HG02840 (cell line): ENCODE results near the gene CLEC18A.
"Not testable (repeated sequence)": the region's sequence is repeated elsewhere in the genome, so short reads cannot be mapped to it uniquely, and the experiment has no call there.

ENCODE experiments used
- ATAC-seq: cut with Tn5 transposase; IDR thresholded peaks from one replicate; pipeline ENCODE4 v1.9.1; 2021; ENCODE audit warnings: mild to moderate bottlenecking, moderate library complexity, moderate number of reproducible peaks; ENCODE audit not compliant: unreplicated experiment, low FRiP score

CLEC18A gene

DNA sequence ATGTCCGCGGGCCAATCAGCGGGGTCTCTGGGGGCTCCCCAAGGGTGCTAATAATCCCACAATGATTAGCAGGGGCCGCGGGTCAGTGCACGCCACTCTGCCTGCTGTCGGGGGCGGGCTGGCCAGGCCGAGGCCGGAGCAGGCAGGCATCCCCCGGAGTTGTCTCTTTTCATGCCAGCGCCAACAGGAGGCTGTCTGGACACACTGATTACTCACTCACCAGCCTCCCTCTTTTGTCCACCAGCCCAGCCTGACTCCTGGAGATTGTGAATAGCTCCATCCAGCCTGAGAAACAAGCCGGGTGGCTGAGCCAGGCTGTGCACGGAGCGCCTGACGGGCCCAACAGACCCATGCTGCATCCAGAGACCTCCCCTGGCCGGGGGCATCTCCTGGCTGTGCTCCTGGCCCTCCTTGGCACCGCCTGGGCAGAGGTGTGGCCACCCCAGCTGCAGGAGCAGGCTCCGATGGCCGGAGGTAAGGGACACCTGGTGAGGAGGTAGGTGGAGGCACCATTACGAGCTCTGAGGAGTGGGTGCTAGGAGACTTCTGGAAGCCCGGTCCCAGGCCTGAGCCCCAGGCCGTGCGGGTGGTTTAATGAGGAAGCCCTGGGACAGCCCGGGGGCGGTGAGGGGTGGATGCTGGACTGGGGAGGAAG is at the start of gene CLEC18A:
Gene CLEC18A, plus strand, starts transcription at position 318 of the 655 bp plus-strand sequence. Its CDS starts 33 bp downstream, at position 351.
- not testable (repeated sequence) for ATAC-seq

DNA sequence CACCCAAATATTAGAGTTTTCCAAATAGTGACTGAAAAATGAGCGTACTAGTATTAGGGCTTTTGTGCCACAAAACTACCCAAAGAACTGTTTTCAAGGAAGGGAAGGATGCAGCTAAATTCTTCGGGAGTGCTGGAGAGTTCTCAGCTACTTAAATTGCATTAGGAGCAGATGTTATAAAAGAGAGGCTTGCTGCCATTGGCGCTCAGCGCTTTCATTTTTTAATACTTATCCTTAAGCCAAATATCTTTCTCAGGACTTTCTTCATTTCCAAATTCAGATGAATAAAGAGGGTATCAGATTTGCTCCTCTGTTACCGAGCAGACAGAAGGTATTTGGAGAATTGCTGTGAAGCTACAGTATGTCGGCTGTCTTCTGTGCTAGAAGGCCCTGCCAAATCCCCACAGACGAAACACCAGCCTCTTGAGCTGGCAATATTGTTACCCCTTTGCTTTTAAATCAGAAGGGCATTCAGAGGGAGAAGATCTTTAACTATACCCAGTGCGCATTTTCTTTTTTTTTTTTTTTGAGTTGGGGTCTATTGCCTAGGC is 47.2 kb upstream of the CLEC18A start:
- ATAC-seq, result no peak

DNA sequence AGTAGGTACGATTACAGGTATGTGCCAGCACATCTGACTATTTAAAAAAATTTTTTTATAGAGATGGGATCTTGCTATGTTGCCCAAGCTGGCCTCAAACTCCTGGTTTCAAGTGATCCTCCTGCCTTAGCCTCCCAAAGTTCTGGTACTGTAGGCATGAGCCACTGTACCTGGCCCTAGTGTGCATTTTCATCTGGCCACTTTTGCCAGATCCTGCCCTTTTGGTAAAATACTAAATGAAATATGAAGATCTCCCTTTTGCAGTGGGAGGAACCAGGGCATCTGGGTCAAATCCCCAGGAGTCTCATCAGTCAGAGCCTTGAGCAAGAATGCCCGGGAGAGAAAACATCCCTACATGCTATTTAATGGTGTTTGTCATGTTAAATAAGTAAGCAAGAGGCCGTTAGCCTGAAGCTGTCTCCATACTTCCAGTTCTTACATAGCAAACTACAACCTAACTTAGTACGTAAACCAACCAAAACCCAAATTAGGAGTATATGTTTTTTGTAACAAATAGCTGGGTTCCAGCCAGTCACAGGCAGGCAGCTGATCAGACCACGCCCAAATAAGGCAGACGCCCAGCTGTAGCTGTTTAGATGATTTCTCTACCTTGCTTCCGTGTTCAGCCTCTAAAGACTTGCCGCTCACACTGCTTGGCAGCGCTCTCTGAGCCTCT is 46.5 kb upstream of the CLEC18A start:
- ATAC-seq, result no peak

DNA sequence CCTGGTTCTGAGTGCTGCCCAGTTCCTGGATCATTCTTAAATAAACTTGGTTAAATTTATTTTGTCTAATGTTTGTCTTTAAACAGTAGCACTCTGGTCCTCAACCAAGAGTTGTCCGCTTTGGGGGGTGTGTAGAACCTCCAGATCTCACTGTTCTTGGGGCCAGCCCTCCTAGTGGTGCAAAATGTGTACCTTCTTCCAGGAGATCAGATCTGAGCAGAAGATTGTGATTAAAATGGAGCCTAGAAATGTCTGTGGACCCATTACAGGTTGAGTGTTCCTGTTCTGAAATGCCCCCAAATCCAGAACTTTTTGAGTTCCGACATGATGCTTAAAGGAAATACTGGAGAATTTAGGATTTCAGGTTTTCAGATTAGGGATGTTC is 46.0 kb upstream of the CLEC18A start:
- ATAC-seq, result no peak

DNA sequence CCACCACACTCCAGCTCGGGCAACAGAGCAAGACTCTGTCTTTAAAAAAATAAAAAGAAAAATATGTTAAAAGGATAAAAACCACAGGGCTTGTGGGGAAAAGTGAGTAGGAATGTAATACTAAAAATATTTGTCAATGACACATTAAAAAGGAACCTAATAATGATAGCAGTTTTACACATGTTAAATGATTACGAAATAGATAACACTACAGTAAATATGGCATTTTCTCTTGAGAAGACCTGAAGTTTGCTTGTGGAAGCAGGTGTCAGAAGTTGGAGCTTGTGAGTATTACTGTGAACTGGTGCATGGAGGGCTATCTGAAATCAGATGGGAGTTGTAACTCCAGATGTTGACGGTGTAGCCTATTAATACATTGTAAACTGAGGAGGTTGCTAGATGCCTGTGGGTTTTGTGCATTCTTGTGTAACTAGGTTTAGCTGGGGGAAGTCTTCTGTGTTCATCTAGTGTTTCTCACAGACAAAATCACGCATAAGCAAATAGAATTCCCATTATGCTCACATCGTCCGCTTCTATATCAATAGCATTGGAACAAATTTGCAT is 44.2 kb upstream of the CLEC18A start:
- ATAC-seq, result no peak

DNA sequence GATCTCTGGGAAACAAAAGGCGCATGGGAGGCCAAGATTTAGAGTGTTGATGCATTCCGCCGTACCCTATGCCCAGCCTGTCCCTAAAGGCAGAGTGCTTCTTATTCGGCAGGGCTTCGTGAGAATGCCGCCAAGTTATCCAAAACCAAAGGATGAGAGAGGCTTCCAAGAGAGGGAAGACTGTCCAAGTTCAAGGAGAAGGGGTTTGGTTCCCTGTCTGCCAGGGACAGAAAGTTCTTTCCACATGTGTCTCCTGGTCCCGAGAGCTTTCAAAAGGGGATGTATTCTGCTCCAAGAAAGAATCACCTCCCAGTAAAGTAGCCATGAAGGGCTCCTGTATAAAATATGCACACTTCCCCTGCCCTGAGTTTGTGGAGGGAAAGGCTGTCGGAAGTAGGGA is 42.1 kb upstream of the CLEC18A start:
- no peak for ATAC-seq

DNA sequence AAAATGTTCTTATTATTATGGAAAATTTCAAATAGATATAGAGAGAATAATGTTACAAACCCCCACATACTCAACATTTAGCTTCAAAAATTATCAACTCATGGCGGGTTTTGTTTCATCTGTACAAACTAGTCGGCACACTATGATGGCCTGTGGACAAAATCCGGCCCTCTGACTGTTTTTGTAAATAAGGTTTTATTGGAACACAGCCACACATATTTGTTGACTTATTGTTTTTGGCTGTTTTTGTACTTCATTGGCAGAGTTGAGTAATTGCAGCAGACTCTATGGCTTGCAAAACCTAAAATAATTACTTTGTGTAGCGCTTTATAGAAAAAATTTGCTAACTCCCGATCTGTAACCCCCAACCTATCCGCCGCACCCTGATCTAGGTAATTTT is 41.4 kb upstream of the CLEC18A start:
- ATAC-seq, result no peak

DNA sequence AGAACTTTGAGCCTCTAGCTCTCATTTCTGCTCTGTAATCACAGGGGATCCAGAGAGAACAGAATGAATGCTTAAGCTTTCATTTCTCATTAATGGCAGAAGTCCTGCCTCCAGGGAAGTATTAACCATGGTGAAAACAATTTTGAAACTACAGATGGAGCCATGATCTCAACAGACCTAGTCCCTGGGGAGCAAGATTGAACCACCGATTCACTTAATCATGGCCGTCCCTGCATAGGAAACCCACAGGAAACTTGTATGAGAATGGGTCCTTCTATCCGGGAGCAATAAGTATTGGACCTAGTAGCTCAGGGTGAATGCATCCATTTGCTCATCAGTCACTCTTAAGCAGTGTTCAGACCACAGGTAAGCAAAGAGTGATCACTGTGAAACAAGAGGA is 40.2 kb upstream of the CLEC18A start:
- ATAC-seq, result no peak

DNA sequence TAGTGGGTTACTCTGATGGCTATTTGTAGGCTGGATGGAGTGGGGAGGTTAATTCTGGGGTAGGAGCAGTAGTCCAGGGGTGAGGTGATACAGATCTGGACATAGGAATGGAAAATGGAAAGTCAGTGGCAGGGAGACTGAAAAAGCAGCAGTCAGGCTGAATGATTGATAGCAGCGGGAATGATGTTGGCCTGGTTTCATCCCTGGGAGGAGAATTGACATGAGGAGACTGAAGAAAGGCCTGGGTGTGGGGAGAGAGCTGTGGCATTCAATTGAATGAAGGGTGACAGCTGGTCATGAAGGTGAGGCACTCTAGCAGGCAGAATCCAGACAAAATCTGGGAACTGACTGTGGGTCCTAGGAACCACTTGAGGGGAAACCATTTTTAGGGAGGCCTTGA is 34.7 kb upstream of the CLEC18A start:
- no peak for ATAC-seq

DNA sequence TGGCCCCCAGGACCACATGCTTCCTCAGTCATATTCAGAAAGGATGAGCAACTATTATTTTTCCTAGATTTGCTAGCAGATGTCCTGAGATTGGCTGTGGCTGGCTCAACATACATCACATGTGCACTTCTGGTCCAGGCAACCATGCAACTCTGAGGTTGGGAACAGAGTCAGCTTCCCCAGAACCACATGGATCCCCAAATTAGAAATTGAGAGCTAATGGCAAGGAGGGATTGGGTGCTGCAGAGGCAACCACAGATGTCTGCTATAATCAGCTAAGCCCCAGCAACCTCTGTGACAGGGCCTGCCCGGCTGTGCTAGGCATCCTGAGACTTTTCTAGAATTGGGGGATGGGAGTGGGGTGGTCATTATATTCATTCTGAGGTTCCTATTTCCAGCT is 33.8 kb upstream of the CLEC18A start:
- ATAC-seq, result no peak

DNA sequence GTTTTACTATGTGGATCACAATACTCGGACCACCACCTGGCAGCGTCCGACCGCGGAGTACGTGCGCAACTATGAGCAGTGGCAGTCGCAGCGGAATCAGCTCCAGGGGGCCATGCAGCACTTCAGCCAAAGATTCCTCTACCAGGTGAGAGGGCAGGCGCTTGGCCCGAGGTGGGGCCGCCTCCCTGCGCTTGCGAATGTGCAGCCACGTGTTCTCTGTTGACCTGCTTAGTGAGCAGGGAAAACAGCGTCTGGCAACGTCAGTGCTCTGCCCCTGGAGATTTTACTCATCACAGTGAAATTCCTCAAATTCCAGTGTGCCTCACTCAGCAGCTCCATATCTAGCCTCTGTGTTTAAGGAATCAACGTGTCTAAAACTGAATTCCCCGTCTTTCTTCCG is 33.4 kb upstream of the CLEC18A start:
- no peak for ATAC-seq

DNA sequence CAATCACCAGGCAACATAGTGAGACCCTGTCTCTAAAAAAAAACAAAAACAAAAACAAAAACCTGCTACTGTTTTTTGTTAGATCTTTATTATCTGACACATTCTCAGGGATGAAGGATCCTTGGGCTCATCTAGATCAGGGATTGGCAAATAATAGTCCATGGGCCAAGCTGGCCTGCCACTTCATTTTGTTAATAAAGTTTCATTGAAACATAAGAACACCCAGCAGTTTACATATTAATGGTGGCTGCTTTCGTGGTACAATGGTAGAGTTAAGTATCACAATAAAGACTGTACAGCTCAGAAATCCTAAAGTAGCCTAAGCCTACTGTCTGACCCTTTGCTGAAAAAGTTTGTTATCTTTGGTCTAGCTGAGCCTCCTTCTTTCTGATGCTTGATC is 32.9 kb upstream of the CLEC18A start:
- ATAC-seq, result no peak

DNA sequence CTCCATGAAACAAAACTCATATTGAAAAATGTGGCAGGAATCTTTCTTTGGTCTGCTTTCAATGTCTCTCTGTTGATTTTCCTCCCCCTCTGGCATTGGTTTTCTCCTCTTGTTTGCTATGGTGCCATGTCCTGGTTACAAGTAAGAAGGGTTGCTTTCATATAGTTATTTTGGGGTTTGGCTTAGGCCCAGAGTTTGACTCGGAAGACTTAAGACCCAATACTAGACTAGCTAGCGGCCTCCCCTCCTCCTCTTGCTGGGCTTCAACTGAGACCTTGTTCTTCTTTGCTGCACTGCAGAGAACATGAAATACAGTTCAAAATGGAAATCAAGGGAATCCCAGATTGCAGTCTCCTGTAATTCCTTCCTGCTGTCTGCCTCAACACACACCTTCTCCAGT is 30.0 kb upstream of the CLEC18A start:
- ATAC-seq, result no peak

DNA sequence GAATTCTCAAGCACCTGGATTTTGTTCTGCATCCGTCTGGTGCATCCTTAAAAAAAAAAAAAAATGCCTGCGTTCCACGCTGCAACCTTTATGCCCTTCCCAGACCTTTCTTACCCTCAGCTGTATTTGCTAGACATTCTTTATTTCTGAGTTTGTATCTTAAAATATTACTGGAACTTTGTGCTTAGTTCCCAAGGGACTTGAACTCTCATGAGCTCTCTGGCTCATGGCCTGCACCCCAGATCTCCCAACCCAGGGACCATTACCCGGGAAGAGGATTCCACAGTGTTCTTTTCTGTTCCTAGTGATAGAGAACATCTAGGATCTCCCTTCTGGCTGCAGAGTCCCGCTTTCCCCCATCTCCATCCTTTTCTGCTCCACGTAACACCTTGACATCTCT is 28.9 kb upstream of the CLEC18A start:
- no peak for ATAC-seq

DNA sequence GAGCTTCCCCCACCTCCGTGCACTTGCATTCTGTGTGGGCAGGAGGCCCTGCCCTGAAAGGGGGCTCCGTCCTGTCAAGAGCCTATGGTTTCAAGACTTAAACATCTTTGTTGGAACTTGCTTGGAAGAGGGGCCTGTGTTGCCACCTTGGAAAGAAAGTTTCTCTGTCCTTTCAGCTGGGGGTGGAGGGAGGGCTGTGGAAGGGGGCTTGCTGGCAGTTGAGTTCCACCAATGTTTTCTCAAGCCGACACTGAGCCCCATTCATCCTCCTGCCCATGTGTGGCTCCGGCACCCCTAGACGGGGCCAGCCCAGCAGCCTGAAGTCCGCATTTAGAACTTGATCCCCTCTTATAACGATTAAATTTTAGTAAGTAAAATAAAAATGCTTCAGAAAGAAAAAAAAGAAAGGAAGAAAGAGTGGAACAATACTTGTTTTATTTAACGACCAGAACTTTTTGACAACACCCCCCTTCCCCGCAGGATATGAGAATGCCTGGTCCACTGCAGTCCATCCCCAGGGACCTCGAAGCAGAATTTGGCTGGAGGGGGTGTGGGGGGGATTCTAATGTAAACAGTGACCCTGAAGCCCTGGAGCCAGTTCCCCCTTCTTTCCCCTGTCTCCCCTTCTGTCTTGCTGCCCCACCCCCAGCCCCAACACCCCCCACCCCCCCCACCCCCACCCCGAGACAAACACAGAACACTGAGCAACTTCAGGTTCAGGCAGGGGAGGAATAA is 26.9 kb upstream of the CLEC18A start:
- ATAC-seq, result no peak

DNA sequence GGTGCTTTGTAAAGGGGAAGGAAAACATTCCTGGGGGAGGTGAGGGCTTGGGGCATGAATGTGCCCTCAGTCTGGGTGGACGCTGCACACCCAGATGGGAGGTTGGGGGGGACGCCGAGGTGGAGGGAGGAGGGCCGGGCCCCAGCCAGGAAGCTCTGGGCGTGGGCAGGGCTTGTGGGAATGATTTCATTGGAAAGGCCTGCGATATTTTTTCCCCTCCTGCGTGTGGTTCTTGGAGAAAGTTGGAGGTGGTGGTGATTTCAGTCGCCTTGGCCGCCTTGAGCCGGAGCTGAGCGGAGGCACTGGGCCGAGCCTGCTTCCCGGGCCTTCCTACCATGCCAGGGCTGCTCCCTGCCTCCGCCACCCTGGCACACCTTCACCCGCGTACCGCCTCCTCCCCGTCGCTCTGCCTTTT is 26.4 kb upstream of the CLEC18A start:
- no peak for ATAC-seq

DNA sequence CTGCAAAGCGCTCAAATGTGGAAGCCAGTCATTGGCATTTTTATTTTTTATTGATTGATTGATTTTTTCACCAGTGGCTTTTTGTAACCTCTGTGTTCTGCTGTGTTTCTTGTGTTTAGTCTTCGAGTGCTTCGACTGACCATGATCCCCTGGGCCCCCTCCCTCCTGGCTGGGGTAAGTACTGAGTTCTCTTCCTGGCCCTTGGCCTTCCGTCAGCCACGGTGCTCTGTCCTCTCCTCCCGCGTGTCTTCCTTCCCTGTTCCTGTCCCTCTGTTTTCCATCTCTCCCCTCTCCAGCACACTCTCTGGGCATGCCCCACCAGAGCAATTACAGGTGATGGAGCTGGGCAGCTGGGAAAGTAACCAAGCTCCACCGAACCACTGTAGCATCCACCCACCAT is 25.8 kb upstream of the CLEC18A start:
- ATAC-seq, result no peak

DNA sequence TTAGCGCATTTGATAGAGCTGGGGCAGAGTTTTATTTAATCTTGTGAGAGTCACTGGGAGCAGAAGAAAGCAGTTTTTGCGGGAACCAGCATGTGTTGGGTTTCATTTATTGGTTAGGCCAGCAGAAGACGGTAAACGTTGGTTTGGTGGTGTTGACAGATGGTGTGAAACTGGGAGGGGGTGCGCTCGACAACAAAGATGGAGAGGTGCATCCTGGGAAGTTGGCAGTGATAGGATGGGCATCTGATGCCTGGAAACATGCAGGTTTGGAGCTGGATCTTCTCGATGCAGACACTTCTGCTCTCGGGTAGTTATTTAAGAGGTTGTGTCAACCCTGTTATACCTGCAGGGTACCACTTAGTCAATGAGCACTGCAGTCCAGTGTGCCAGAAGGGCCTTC is 24.9 kb upstream of the CLEC18A start:
- no peak for ATAC-seq

DNA sequence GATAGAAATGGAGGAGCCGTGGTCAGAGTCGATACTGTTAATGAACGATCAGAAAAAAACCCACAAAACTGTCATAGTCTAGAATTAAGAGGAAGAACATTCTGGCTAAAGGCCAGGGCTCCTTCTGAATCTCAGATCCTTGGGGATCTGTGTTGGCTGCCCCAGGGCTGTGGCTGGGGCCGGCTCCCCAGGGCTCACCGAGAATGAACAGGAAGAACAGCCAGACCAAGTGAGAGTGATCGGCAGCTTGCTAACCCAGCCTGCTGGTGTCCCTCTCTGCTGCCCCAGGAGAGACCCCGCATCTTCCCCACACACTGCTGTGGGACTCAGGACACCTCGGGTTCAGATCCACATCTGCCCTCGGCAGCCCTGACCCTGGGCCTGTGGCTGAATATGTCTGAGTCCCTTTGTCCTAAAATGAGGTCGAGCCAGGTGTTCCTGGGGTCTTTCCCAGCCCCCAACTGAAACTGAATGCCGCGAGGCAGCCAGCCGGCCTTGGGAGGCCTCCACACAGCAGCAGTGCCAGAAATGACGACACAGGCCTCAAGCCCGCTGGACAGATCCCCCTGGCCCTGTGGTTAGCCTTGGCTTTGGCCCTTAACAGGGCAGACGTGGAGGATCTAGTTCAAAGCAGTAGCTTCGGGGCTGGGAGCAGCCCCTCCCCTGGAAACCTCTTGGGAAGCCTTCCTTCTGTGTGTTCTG is 23.9 kb upstream of the CLEC18A start:
- no peak for ATAC-seq

DNA sequence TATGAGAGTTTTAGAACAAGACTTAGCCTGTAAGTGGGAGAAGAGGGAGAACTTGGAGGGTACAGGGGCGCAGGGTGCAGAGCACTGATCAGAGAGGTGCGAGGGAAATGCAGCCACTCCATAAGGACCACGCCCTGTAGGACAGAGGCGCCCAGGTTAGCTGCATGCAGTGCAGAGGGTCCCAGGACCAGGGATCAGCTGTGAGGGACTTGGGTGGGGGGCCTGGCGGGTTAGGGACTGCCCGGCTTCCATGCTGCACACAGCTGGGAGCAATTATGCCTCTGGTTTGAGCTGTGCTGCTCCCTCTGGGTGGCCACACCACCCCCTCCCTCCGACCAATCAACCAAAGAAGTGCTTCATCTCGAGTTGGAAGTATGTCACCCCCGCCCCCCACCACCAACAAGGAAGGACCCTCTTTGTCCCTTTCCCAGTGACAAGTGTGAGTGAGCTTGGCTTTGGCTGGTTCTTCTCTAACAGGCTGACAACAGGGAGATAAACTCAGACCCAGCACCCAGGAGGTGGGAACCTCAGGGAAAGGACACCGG is 22.2 kb upstream of the CLEC18A start:
- ATAC-seq, result no peak
